Stimulated activated memory B cell treated with anti-CD40 and anti-IgM and Interleukin-4, amounts not matched to agents 10 μg/mL and 1 μg/mL and 100 μg/mL, for 72 hours (primary cell): ENCODE results near the gene ABCB11.

Experiments used
- ATAC-seq: fragments of 150-1000 bp; cut with Tn5 transposase; 2 replicates; pipeline ENCODE4 v1.10.0; 2021
- H3K27ac Mint-ChIP-seq: one replicate; pipeline ENCODE4 v1.8.0; 2022; ENCODE audit warnings: mild to moderate bottlenecking, mixed read lengths
- H3K27me3 Mint-ChIP-seq: one replicate; pipeline ENCODE4 v1.8.0; 2022; ENCODE audit warnings: mixed read lengths
- H3K36me3 Mint-ChIP-seq: one replicate; pipeline ENCODE4 v1.8.0; 2022; ENCODE audit warnings: mixed read lengths
- H3K4me1 Mint-ChIP-seq: one replicate; pipeline ENCODE4 v1.8.0; 2022; ENCODE audit warnings: mixed read lengths
- H3K4me3 Mint-ChIP-seq: one replicate; pipeline ENCODE4 v1.8.0; 2022; ENCODE audit warnings: mild to moderate bottlenecking, moderate library complexity, mixed read lengths
- H3K9me3 Mint-ChIP-seq: one replicate; pipeline ENCODE4 v1.8.0; 2022; ENCODE audit warnings: mixed read lengths

The ABCB11 gene

DNA sequence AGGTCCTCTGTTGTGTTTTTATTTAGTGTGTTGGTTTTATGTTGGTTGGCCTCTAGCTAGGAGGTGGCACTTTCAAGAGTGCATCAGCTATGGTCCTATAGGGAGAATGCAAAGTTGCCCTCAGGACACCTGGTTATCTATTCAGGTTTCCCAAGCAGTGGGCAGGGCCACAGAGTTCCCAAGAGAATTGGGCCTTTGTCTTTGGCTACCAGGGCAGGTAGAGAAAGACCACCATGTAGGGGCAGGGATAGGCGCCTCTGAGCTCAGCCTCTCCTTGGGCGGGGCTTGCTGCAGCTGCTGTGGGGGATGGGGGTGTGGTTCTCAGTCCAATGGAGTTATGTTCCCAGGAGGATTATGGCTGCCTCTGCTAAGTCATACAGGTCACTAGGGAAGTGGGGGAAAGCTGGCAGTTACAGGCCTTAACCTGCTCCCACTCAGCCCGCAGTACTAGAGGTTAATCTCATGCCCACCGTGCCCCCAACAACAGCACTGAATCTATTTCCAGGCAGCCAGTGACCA is 26.0 kb downstream of the ABCB11 start:
- H3K9me3 Mint-ChIP-seq, result peaks cover 4% of the 10 kb centered on the region
- H3K27ac Mint-ChIP-seq, result no peak overlapping the region
- ATAC-seq, result no peak
- peaks cover 14% of the 10 kb centered on the region for H3K27me3 Mint-ChIP-seq
- no peak overlapping the region for H3K4me3 Mint-ChIP-seq
- no peaks in the 10 kb centered on the region for H3K4me1 Mint-ChIP-seq
- no peaks in the 10 kb centered on the region for H3K36me3 Mint-ChIP-seq

DNA sequence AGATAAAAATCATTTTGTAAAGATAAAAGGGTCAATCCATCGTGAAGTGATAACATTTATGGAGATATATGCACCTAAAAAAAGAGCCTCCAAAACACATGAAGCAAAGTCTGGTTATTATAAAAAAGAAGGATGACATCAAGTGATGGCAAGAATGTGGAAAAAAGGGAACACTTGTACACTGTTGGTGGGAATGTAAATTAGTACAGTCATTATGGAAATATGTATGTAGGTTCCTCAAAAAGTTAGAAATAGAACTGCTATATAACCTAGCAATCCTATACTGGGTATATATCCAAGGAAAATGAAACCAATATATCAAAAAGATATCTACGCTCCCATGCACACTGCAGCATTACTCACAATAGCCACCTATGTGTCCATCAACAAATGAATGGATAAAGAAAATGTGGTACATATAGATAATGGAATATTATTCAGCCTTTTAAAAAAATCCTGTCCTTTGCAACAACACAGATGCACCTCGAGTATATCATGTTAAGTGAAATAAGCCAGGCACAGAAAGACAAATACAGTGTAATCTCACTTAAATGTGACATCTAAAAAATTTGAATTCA is 28.9 kb downstream of the ABCB11 start:
- Mint-ChIP-seq H3K4me3 (no peak overlapping the region), H3K4me1 (no peaks in the 10 kb centered on the region), H3K36me3 (no peaks in the 10 kb centered on the region), H3K27me3 (peaks cover 14% of the 10 kb centered on the region), H3K27ac (no peak overlapping the region), H3K9me3 (no peaks in the 10 kb centered on the region)
- no peak for ATAC-seq

DNA sequence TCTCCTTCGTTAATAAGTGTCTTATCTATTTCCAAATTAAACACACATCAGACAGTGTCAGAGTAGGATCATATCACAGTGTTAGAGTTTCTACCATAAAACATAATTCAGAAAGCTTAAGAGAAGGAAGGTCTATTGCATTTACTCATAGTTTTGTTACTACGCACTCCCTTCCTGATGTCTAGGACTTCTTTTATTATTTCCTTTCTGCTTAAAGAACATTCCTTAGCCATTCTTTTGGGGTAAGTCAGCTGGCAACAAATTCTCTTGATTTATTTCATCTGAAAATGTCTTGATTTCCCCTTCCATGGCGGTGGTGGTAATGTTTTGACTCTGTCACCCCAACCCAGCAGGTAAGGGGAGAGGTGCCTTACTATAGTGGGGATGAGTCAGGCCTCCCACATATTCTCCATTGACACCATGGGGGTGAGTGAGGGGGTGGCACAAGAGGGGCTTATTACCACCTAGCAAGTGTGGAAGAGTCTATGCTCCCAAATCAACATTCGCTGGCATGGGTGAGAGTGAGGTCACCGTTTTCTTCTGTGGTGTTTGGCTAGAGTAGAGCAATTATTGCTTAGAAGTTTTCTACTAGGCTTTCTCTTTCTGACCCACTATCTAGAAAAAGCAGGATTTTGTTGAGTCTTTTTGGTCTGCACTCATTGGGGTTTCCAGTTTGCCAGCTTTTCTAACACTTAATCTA is 29.9 kb downstream of the ABCB11 start:
- Mint-ChIP-seq H3K4me1 (no peaks in the 10 kb centered on the region), H3K9me3 (no peaks in the 10 kb centered on the region), H3K4me3 (no peak overlapping the region), H3K36me3 (no peaks in the 10 kb centered on the region), H3K27ac (no peak overlapping the region), H3K27me3 (peaks cover 14% of the 10 kb centered on the region)
- ATAC-seq, result no peak

- Mint-ChIP-seq H3K4me1 (no peaks in the 10 kb centered on the region), H3K9me3 (no peaks in the 10 kb centered on the region), H3K4me3 (no peak overlapping the region), H3K27ac (no peak overlapping the region), H3K36me3 (no peaks in the 10 kb centered on the region), H3K27me3 (peaks cover 8% of the 10 kb centered on the region)
- ATAC-seq, result no peak
Measured at GRCh38 chr2:168999668-169000213, 31.4 kb downstream of the ABCB11 start.

DNA sequence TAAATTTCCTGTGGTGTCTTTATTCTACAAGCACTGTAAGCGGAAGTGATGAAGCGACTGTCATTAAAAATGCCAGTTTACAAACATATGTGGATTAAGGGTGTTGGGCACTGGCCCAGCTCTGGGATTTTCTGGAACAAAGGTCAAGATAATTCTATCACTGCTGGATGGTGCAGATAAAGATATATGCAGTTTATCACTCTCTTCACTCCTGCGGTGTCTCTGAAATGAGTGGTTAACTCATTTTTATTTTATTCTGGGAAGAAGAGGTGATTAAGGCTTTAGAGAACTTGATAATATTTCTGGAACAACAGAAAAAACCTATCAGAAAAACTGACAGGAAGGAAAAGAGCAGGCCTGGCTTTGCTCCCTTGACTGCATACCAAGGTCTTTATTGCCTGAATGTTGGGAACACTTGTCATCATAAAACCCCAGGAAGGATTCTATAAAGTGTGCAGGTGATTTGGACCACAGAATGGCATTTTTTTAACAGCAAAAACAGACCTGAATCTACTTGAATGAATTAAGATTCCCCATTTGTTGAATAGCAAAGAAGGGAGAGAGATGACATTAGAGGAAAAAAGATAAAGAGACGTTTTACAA is 32.4 kb downstream of the ABCB11 start:
- H3K27me3 Mint-ChIP-seq, result no peaks in the 10 kb centered on the region
- no peak overlapping the region for H3K27ac Mint-ChIP-seq
- no peak overlapping the region for H3K4me3 Mint-ChIP-seq
- H3K4me1 Mint-ChIP-seq, result no peaks in the 10 kb centered on the region
- ATAC-seq, result no peak
- H3K9me3 Mint-ChIP-seq, result no peaks in the 10 kb centered on the region
- no peaks in the 10 kb centered on the region for H3K36me3 Mint-ChIP-seq

DNA sequence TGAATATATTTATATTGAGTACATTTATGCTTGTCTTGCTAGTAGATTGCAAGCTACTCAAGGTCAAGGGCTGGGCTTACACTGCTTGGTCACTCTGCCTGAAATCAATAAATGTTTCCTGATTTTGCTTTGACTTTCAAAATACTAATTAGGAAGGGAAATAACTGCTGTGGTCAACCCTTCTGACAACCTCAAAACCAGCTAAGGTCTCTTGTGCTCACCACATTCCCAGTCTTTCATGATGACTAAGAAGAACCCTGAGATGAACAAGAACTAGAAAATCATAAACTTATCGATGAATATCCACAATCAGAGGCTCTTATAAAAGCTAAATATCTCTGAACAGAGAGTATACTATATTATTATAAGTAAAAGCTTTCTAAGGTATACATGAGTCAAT is 33.3 kb downstream of the ABCB11 start:
- Mint-ChIP-seq H3K9me3 (no peaks in the 10 kb centered on the region), H3K4me3 (no peak overlapping the region), H3K4me1 (no peaks in the 10 kb centered on the region), H3K27me3 (no peaks in the 10 kb centered on the region), H3K36me3 (no peaks in the 10 kb centered on the region), H3K27ac (no peak overlapping the region)
- ATAC-seq, result no peak

DNA sequence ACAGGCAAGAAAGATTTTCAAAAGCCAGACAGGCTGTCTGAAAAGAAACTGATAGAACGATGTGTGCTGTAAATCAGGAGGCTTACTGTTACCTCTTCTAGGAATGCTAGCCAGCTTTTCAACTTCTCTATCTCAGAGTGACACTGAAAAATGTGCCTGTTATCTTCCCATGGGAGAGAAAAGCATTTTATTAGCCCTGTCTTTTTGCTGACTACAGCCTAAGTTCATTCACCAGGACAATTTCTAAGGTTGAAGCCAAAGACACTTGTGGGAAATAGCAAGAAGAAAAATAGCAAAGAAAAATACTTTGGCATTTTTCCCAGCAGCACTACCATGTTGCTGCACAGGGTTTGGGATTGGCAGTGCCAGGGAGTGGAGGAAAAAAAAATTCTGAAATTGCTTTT is 34.0 kb downstream of the ABCB11 start:
- no peak for ATAC-seq
- H3K27ac Mint-ChIP-seq, result no peak overlapping the region
- H3K36me3 Mint-ChIP-seq, result no peaks in the 10 kb centered on the region
- no peaks in the 10 kb centered on the region for H3K9me3 Mint-ChIP-seq
- H3K27me3 Mint-ChIP-seq, result no peaks in the 10 kb centered on the region
- H3K4me1 Mint-ChIP-seq, result no peaks in the 10 kb centered on the region
- H3K4me3 Mint-ChIP-seq, result no peak overlapping the region

DNA sequence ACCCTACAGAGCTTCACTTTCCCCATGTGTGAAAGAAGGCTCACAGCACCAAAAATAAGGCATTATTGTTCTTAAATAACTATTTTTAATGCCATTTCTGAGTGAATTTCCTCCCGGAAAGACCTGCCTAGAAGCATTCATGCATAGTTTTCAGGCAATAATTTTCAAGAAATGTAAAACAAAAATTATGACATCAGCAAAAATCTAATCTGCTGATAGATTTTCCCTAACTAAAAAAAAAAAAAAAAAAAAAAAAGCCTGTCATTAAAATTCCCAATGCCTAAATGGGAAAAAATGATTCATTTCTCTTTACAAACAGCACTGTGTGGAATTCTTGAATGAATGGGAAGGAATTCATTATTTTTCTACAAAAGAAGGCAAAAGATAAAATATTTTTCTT is 35.4 kb downstream of the ABCB11 start:
- Mint-ChIP-seq H3K4me1 (no peaks in the 10 kb centered on the region), H3K9me3 (no peaks in the 10 kb centered on the region), H3K36me3 (no peaks in the 10 kb centered on the region), H3K4me3 (no peak overlapping the region), H3K27me3 (no peaks in the 10 kb centered on the region), H3K27ac (no peak overlapping the region)
- ATAC-seq, result no peak

DNA sequence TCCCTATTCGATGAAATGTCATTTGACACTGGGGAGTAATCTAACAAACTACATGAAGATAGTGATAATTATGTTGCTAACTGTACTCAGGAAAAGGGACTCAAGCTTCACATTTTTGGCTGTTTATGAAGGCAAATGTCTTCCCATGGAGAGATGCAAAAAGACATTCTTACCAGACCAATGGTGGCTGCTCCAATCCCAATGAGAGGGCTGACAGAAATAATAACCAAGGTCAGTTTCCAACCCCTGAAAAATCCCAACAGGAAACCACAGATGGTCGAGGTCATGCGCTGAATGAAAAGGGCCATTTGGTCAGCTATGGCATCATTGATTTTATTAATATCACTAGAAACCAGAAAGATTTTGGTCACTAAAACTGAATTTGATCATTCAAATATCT is 37.6 kb downstream of the ABCB11 start:
- ATAC-seq, result no peak
- Mint-ChIP-seq H3K4me1 (no peaks in the 10 kb centered on the region), H3K9me3 (no peaks in the 10 kb centered on the region), H3K27me3 (no peaks in the 10 kb centered on the region), H3K36me3 (no peaks in the 10 kb centered on the region), H3K27ac (no peak overlapping the region), H3K4me3 (no peak overlapping the region)

- H3K27me3 Mint-ChIP-seq, result no peaks in the 10 kb centered on the region
Measured at GRCh38 chr2:168992591-168993349, 38.4 kb downstream of the ABCB11 start.

DNA sequence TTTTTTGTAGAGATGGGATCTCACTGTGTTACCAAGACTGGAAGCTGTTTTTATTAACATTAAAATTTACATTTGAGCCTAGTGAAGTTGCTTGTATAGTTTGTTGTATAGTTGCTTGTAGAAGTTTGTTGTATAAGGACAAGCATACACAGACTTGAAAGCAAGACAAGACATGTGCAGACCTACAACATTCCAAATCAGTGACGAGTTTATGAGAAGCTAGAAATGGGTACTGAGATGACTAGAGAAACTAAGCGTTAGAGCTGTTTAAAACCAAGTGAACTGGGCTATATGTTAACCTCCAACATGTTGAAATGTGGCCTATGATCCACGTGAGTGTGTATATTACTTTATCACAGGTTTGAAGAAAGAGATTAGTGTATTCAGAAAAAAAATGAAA is 39.1 kb downstream of the ABCB11 start:
- no peaks in the 10 kb centered on the region for H3K9me3 Mint-ChIP-seq
- H3K27ac Mint-ChIP-seq, result no peak overlapping the region
- H3K27me3 Mint-ChIP-seq, result no peaks in the 10 kb centered on the region
- H3K36me3 Mint-ChIP-seq, result no peaks in the 10 kb centered on the region
- H3K4me1 Mint-ChIP-seq, result no peaks in the 10 kb centered on the region
- ATAC-seq, result no peak
- H3K4me3 Mint-ChIP-seq, result no peak overlapping the region

More at GRCh38 chr2:168992591-168993349, 38.4 kb downstream of the ABCB11 start:
- H3K27ac Mint-ChIP-seq, result no peak overlapping the region
- no peaks in the 10 kb centered on the region for H3K36me3 Mint-ChIP-seq
- H3K4me3 Mint-ChIP-seq, result no peak overlapping the region
- ATAC-seq, result no peak
- no peaks in the 10 kb centered on the region for H3K9me3 Mint-ChIP-seq
- no peaks in the 10 kb centered on the region for H3K4me1 Mint-ChIP-seq

- Mint-ChIP-seq H3K4me3 (no peak overlapping the region), H3K9me3 (no peaks in the 10 kb centered on the region), H3K36me3 (no peaks in the 10 kb centered on the region), H3K27me3 (no peaks in the 10 kb centered on the region), H3K4me1 (no peaks in the 10 kb centered on the region), H3K27ac (no peak overlapping the region)
- ATAC-seq, result no peak
Measured at GRCh38 chr2:168988755-168989154, 42.4 kb downstream of the ABCB11 start.

GRCh38 chr2:168986398-168986943 is 44.7 kb downstream of the ABCB11 start:
- Mint-ChIP-seq H3K9me3 (no peaks in the 10 kb centered on the region), H3K4me1 (no peaks in the 10 kb centered on the region), H3K27ac (no peak overlapping the region), H3K36me3 (no peaks in the 10 kb centered on the region), H3K27me3 (no peaks in the 10 kb centered on the region), H3K4me3 (no peak overlapping the region)
- ATAC-seq, result no peak

DNA sequence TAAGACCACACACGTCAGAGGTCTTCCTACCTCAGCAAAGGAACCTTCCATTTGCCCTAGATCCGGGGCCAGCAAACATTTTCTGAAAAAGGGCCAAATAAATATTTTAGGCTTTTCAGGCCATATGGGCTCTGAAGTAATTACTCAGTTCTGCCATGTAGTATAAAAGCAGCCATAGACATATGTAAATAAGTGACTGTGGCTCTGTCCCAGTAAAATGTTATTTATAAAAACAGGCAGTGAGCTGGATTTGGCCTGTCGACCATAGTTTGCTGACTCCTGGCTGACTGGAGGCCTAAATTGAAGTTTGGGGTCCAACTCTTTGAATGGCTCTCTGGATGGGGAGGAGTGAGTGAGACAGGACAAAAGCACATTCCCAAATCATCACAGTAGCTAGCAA is 49.5 kb downstream of the ABCB11 start:
- H3K27ac Mint-ChIP-seq, result no peak overlapping the region
- H3K36me3 Mint-ChIP-seq, result no peaks in the 10 kb centered on the region
- ATAC-seq, result no peak
- no peaks in the 10 kb centered on the region for H3K9me3 Mint-ChIP-seq
- H3K4me1 Mint-ChIP-seq, result no peaks in the 10 kb centered on the region
- no peak overlapping the region for H3K4me3 Mint-ChIP-seq
- H3K27me3 Mint-ChIP-seq, result no peaks in the 10 kb centered on the region

DNA sequence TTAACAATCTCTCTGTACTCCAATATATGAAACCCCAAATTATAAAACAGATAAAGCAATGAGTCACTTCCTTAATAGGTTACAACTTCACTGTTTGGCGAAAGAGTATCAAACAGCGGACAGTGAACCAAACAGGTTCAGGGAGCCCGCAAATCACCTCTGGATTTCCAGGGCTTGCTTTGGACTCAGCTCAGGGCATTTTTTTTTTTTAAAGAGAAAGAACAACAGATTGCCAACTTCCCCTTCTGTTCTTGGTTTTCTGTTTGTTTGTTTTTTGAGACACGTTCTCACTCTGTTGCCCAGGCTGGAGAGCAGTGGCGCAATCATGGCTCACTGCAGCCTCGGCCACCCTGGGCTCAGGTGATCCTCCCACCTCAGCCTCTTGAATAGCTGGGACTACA is 52.7 kb downstream of the ABCB11 start:
- Mint-ChIP-seq H3K27me3 (no peaks in the 10 kb centered on the region), H3K4me1 (no peaks in the 10 kb centered on the region), H3K27ac (no peak overlapping the region), H3K9me3 (no peaks in the 10 kb centered on the region), H3K36me3 (no peaks in the 10 kb centered on the region), H3K4me3 (no peak overlapping the region)
- no peak for ATAC-seq
